Fibroblast of the aortic adventitia (primary cell): ENCODE results near the gene CCDC30. TPM values are rescaled to one million over a fixed set of nuclear protein-coding genes. Genes with fewer than 3 reads are reported as not detected.
A peak's percentile ranks its signal among the peaks of the same experiment; 100 is the strongest.
"Not testable (repeated sequence)": the region's sequence is repeated elsewhere in the genome, so short reads cannot be mapped to it uniquely, and the experiment has no call there.

ENCODE experiments used
- DNase-seq: peaks from one replicate; pipeline ENCODE4 v3.0.0-alpha.2; 2010; ENCODE audit warnings: low read depth
- H3K4me3 ChIP-seq: 2 replicates; pipeline ENCODE4 v1.5.1; 2011; ENCODE audit warnings: low read depth, mild to moderate bottlenecking, control low read depth, low read length, moderate library complexity
- total RNA-seq: library from RNA; depleted of rRNA; stranded (reverse); fragments of >200 nt; gene quantifications from 2 replicates; pipeline ENCODE4 v1.2.3, GENCODE V29; 2012; ENCODE audit warnings: low replicate concordance
- TF ChIP-seq, protein P1 (sequence below): IDR thresholded peaks from 2 replicates; pipeline ENCODE4 v1.5.1; 2011; ENCODE audit warnings: mild to moderate bottlenecking, low read length, control low read depth, inconsistent platforms; ENCODE audit not compliant: insufficient read depth

The CCDC30 gene
- total RNA-seq, 1 donor: 1.4 TPM

DNA sequence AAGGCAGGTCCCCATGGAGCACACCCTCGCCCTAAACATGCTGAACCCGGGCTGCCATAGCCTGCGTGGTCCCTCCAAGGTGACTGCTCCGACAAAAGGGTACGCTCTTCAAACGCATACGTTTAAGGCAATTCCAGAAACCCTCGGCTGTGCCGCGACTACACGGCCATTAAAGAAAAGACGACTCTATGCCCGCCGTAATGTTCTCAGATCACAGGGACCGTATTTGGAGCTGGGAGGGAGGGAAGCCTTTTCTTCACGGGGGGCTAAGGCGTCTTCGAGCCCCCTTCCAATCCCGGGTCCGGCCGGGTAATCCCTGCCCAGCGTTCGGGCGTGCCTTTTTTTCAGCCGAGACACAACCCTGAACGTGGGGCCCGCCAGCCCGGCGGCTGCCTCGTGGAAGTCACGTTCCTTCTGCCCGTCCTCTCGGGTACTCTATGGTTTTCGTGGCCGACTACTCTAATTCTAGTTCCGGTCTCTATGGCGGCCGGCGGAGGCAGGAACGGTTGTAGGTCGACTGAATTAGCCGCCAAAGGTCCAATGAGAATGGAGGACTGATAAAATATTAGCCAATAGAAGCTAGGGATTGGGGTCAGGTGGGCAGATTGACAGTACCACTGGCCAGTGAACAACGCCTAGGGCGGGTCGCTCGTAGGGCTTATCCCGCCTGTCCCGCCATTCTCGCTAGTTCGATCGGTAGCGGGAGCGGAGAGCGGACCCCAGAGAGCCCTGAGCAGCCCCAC is 218.8 kb downstream of the CCDC30 start, which contains the start of gene YBX1:
YBX1 (plus strand) TSS at position 678 of the 743 bp plus-strand sequence. CDS start 148 bp downstream, outside the sequence.
- DNase-seq: peak; percentile 99
- H3K4me3 ChIP-seq: peak within 1 kb of the TSS; percentile 87
- TF ChIP-seq, protein P1, sequence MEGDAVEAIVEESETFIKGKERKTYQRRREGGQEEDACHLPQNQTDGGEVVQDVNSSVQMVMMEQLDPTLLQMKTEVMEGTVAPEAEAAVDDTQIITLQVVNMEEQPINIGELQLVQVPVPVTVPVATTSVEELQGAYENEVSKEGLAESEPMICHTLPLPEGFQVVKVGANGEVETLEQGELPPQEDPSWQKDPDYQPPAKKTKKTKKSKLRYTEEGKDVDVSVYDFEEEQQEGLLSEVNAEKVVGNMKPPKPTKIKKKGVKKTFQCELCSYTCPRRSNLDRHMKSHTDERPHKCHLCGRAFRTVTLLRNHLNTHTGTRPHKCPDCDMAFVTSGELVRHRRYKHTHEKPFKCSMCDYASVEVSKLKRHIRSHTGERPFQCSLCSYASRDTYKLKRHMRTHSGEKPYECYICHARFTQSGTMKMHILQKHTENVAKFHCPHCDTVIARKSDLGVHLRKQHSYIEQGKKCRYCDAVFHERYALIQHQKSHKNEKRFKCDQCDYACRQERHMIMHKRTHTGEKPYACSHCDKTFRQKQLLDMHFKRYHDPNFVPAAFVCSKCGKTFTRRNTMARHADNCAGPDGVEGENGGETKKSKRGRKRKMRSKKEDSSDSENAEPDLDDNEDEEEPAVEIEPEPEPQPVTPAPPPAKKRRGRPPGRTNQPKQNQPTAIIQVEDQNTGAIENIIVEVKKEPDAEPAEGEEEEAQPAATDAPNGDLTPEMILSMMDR: no peak

- not testable (repeated sequence) for DNase-seq
- H3K4me3 ChIP-seq: peak overlapping the region; percentile 76
Measured at GRCh38 chr1:42682484-42682738, 219.3 kb downstream of the CCDC30 start.

- peak; percentile 72 for DNase-seq
- TF ChIP-seq, protein P1: no peak
- H3K4me3 ChIP-seq: peak overlapping the region; percentile 76
Measured at GRCh38 chr1:42682739-42683531, 219.8 kb downstream of the CCDC30 start.

DNA sequence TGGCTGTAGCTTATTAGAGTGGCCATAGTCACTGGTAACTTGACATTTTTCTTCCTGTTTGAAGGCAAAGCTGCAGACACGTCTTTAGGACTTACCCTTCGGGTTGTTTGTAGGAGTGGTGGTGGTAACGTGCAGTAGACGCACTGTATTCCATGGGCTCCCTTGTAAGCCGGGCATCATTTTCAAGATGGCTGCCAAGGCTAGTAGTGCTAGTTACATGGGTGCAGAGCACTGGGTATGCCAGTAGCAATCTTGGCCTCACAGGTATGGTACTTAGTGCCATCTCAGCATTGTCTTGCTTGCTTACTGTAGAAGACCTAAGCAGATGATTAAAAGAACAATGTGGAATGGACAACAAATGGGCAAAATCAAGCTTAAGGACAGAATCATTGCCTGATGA is 221.1 kb downstream of the CCDC30 start:
- peak; percentile 14 for DNase-seq
- TF ChIP-seq, protein P1: no peak
- H3K4me3 ChIP-seq: peak overlapping the region; percentile 76

- DNase-seq: no peak
- H3K4me3 ChIP-seq: no peak overlapping the region
- TF ChIP-seq, protein P1: no peak
Measured at GRCh38 chr1:42686418-42686817, 223.3 kb downstream of the CCDC30 start.

DNA sequence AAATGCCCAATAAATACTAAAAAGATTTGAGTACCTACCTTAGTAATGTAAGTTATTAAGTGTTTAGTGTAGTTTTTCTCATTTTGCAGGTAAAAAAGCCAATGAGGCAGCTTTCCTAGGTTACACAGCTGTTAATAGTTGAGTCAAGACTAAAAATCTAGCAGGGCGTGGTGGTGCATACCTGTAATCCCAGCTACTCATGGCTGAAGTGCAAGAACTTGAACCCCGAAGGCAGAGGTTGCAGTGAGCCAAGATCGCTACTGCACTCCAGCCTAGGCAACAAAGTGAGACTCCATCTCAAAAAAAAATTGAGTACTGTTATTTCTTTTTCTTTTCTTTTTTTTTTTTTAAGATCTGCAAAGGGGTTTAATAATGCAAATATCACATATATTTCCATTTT is 226.8 kb downstream of the CCDC30 start:
- TF ChIP-seq, protein P1: no peak
- no peak overlapping the region for H3K4me3 ChIP-seq
- no peak for DNase-seq

DNA sequence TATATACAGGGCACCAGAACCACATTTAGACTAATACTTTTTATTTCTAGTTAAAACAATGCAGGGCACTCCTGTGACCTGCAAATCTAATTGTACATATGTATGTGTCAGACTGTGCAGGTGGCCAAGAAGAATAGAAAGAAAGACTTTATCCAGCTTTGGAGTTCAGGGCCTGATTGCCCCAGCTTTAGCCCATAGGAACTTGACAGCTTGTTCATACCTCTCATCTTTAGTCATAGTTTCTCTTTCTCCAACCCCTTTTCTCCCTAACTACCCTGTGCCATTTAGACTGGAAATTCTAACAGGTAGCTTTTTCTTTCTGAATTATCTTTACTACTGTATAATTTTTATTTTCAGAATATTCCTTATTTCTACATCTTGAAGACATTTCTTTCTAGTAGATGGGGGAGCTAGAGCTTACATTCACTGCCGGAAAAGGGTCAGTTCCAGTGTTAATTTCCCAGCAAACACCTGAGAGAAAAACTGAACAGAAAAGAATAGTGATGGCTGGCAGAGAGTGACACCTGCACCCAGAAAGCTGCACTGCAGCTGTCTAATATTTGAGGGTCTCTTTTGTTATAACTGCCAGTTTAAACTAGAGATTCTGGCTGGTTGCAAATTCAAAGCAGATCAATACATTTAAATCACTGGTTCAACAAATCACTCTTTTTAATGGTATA is 227.5 kb downstream of the CCDC30 start:
- DNase-seq: peak; percentile 27
- H3K4me3 ChIP-seq: no peak overlapping the region
- TF ChIP-seq, protein P1: no peak
